ENCODE measurements around the gene CHRNB1.

- TF ChIP-seq CTCF (IDR thresholded peaks at IDR 0.05) (no peak), POLR2A (IDR thresholded peaks at IDR 0.05) (no peak)
These were observed 37.2 kb upstream of the CHRNB1 start, which contains the start of gene NLGN2 for GRCh38 chr17:7407485-7408251.

All from heart left ventricle (tissue), 13 donors.